Activated naive CD4-positive, alpha-beta T cell treated with Interleukin-2 at 50 U/mL for 16 hours (primary cell): Measurements from ENCODE around the gene DISC1.
"Not testable (repeated sequence)": the region's sequence is repeated elsewhere in the genome, so short reads cannot be mapped to it uniquely, and the experiment has no call there.

Experiments
- DNase-seq: peaks from one replicate; pipeline ENCODE4 v3.0.0-alpha.2; 2020

Gene DISC1

DNA sequence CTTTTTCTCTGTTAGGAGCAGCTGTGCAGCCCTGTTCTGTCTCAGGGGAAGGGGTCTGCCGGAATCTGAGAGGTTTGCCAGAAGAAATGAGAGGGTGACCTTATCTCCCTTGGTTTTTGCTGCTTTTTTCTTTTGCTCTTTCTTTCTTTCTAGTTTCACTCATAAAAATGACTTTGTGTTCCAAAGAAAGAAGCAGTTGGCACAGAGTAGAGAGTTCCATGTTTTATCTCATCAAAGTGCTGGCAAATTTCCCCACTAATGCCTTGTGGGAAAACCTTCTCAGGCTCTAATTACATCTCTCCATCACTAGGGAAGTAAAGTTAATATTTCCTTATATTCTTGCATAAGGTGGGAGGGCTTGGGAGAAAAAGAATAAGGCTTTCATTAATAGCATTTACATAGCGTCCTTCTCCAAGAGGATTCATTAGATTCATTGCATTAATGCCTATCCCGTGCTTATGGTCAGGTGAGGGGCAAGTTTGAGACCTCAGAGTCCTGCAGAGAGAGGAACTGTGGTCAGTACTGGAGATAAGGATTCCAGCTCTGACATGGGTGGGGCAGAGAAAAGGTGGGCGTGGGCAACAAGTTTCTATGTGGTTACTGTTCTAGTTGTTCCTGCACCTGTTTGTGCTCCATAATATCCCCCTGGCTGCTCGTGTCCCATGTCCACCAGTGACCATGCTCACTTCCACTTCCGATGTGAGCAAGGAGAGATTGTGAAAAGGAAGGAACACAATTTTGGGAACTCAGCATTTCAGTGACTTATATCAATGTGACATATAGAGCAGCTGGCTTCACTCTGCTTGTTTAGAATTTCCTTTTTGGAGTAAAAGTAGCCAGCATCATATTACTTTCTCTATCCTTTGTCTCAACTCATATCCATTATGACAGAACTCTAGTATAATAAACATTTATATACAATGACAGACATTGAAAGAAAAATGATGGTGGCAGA, 79.5 kb downstream of the DISC1 start:
- no peak for DNase-seq

DNA sequence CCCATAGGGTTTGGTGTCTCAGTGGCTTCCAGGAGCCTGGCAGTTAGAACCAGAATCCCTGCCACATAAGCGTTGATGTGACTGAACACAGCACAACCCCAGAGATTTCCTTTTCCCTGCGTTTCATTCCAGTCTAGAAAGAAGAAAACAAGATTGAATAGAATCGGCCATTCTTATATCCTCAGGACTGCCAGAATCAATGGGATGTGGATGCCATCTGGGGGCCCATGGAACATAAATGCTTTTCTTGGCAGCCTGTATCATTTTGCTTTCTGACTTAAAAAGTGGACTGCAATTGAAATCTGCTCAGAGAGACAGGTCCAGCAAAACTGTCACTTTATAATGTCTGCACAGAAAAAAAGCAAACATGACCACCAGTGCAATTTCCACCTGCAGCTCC, 80.3 kb downstream of the DISC1 start:
- no peak for DNase-seq

GRCh38 chr1:231707407-231707806, 80.8 kb downstream of the DISC1 start:
- no peak for DNase-seq

- no peak for DNase-seq
Measured at GRCh38 chr1:231708394-231708793, 81.8 kb downstream of the DISC1 start.

- no peak for DNase-seq
Measured at GRCh38 chr1:231714440-231714839, 87.8 kb downstream of the DISC1 start.

DNA sequence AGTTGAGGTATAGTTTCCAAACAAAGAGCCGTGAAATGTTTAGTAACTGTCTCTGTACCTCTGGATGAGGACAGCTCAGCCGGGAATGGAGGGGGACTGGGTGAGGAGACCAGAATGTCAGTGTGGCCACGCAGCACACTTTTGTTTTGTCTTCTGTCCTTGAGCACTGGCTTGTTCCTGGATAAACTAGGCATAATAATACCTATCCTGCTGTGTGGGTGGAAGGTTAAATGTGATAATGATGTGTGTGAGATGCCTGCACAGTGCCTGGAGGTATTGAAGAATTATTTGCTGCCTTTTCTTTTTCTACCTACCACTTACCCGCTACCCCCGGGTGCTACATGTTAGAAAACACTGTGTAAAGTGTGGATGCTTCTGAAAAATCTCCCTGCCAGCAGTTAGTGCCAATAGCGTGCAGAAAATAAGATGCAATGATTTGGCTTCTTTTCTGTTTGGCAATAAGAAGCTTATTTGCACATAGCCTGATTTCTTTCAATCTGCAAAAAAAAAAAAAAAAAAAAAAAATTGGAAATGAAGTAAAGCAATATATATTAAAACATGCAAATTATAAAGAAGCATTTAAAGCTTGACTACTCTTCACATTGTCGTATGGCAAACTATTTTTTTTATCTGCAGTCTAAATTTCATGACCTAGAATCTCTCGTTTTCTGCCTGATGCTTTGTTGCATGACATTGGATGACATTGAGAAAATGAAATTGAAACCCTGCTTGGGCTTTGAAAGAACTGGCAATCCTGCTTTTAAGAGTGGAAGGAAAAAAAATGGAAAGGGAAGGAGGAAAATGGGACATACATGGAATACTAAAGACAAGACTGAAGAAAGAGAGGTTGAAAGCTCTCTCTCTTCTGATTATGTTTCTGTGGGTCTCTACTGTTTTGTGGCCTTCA, 89.5 kb downstream of the DISC1 start:
- DNase-seq: no peak

- no peak for DNase-seq
Measured at GRCh38 chr1:231716879-231717278, 90.3 kb downstream of the DISC1 start.

GRCh38 chr1:231719485-231720183, 93.0 kb downstream of the DISC1 start:
- DNase-seq: no peak

DNA sequence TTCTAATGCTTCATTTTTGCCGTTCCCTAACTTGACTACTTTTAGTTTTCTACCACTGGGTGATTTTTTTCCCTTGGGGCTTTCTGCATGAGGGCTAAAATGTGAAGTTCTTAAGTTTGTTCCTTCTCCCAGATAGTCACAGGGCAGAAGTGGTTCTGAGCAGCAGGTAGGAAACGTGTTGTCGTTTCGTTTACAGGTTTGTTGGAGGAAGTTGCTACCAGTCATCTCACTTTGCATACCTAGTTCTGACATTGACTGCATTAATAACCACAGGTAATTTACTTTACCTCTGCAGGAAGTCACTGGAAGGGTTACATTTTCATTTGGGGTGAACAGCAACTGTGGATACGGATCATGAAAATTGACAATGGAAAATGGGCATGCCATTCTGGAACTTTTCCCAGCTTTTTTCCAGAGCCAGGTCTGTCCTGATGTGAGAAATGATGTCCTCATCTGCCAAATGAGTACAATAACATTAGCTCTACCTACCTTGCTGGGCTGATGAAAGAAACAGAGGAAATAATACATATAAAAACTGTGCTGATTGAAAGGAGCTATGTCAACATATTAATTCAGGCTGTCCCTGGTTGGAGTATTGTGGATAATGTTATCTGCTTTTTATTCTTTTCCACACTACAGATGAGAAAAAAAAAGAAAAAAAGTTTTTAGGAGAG, 94.2 kb downstream of the DISC1 start:
- DNase-seq: no peak

DNA sequence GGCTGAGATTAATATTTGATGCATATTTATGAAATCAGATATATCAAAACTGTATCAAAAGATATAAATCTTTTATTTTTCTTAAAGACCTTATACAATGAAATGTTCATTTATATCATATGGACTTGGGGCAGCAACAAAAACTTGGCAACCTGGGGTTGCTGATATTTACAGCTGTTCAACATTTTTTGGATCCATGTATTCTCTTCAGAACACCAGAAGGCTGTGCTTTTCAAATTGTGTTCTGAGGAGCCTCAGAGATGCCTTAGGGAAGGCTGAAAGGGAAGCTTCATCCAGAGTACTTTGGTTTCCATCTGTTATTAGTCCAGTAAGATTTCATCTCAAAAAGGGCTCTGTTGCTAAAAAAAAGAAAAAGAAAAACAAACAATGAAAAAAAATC, 94.8 kb downstream of the DISC1 start:
- DNase-seq: no peak

DNA sequence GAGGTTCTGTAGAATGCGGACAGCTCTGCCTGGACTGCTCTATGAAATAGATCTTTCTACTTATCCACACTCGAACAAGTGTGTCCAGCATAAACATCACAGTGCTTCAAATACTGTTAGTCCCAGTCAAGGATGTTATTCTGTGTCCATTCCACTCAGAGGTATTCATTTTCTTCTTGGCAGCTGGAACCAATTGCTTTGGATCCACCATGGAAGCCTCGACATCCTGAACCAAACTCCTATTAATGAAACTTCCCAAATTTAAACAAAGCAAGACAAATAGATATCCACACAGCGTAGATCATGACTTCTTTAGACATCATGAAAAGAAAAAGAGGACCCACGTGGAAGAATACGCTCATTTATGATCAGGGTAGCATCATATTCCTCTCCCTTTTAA, 95.8 kb downstream of the DISC1 start:
- no peak for DNase-seq

DNA sequence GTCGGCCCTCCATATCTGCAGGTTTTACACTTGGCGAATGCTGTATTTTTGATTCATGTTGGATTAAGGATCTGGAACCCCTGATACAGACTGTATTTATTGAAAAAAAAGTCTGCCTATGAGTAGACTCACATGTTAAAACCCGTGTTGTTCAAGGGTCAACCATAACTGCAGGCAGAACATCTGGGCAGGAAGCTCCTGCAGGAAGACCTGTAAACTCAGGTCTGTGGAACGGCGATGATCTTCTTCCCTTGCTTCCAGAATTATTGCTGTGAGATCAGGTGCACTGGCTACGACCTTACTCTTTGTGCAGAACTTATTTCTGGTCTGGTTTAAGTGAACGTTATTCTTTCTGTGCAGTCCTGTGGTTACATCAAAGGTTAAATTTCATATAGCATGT, 96.6 kb downstream of the DISC1 start:
- DNase-seq: no peak

DNA sequence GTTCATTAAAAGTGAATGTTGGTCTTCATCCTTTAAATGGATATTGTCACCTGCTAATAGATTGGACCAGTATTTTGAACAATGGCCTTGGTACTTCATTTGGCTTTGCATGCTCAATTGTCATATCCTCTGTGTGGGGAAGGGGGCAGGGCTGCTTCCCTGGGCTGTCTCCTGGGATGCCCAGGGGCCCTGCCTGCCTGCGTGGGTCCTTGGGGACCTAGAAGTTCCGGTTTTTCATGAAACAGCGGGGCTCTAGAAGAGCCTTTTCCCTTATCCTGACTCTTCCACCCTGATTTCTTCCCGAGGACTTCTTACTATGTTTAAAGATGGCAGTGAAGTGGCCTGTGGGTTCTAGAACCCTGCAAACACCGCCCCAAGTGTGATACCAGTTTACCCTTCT, 97.5 kb downstream of the DISC1 start:
- no peak for DNase-seq

GRCh38 chr1:231724876-231725647, 98.5 kb downstream of the DISC1 start:
- no peak for DNase-seq

- DNase-seq: no peak
Measured at GRCh38 chr1:231727171-231727570, 100.6 kb downstream of the DISC1 start.

- DNase-seq: not testable (repeated sequence)
Measured at GRCh38 chr1:231728987-231729386, 102.4 kb downstream of the DISC1 start.

GRCh38 chr1:231729544-231729943, 103.0 kb downstream of the DISC1 start:
- no peak for DNase-seq

- no peak for DNase-seq
Measured at GRCh38 chr1:231731268-231731667, 104.7 kb downstream of the DISC1 start.

- DNase-seq: no peak
Measured at GRCh38 chr1:231733063-231733462, 106.5 kb downstream of the DISC1 start.

GRCh38 chr1:231733672-231734071, 107.1 kb downstream of the DISC1 start:
- DNase-seq: no peak

GRCh38 chr1:231734417-231734816, 107.8 kb downstream of the DISC1 start:
- DNase-seq: no peak

DNA sequence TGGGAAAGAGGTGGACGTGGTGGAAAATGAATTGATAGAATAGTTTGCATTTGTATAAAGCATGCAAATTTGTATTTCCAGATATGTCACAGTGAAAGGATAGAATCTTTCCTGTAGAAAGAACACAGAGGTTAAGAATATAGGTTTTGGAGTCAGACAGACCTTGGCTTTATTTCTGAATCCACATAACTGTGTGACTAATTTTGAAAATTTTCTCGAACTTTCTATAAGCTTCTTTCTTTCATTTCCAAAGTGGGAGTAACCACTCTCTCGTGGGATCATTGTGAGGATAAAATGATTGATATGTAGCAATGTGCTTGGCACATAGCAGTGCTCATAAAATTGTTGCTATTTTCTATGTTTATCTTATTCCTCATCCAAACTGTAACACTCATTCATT, 108.8 kb downstream of the DISC1 start:
- DNase-seq: no peak
